Mesendoderm (in vitro differentiated cells): ENCODE results near the gene SYT7.
A peak's percentile ranks its signal among the peaks of the same experiment; 100 is the strongest.

Experiments
- DNase-seq: peaks from one replicate; pipeline ENCODE4 v3.0.0; 2013
- H2AK5ac ChIP-seq: 2 replicates; pipeline ENCODE4 v1.6.1; 2013; ENCODE audit warnings: low read length, inconsistent platforms
- H2BK120ac ChIP-seq: 2 replicates; pipeline ENCODE4 v1.6.1; 2013; ENCODE audit warnings: low read depth, mild to moderate bottlenecking, low read length, moderate library complexity, mixed read lengths
- H2BK15ac ChIP-seq: replicated peaks from 2 replicates; pipeline ENCODE4 v1.6.1; 2013; ENCODE audit warnings: low read depth, mild to moderate bottlenecking, moderate library complexity
- H2BK5ac ChIP-seq: 2 replicates; pipeline ENCODE4 v1.6.1; 2013; ENCODE audit warnings: low read length, inconsistent platforms
- H3K18ac ChIP-seq: 2 replicates; pipeline ENCODE4 v1.6.1; 2013; ENCODE audit warnings: mild to moderate bottlenecking, low read length, mixed read lengths
- H3K23ac ChIP-seq: one replicate; pipeline ENCODE4 v1.6.1; 2013; ENCODE audit warnings: low read length
- H3K27ac ChIP-seq: 2 replicates; pipeline ENCODE4 v1.5.1; 2013; ENCODE audit warnings: low read depth, mild to moderate bottlenecking, inconsistent platforms, low read length, moderate library complexity
- H3K27me3 ChIP-seq: 2 replicates; pipeline ENCODE4 v1.6.1; 2013; ENCODE audit warnings: low read length, control low read depth, mild to moderate bottlenecking, inconsistent platforms; ENCODE audit not compliant: insufficient read depth, poor library complexity
- H3K36me3 ChIP-seq: 2 replicates; pipeline ENCODE4 v1.6.1; 2013; ENCODE audit warnings: low read length, inconsistent platforms; ENCODE audit not compliant: control insufficient read depth, insufficient read depth
- H3K4ac ChIP-seq: one replicate; pipeline ENCODE4 v1.6.1; 2013; ENCODE audit warnings: low read depth, mild to moderate bottlenecking, low read length, moderate library complexity
- H3K4me1 ChIP-seq: 2 replicates; pipeline ENCODE4 v1.6.1; 2013; ENCODE audit warnings: low read depth, low read length, inconsistent platforms; ENCODE audit not compliant: control insufficient read depth
- H3K4me2 ChIP-seq: 2 replicates; pipeline ENCODE4 v1.6.1; 2013; ENCODE audit warnings: low read length
- H3K4me3 ChIP-seq: 2 replicates; pipeline ENCODE4 v1.5.1; 2013; ENCODE audit warnings: mild to moderate bottlenecking, low read length
- H3K56ac ChIP-seq: one replicate; pipeline ENCODE4 v1.6.1; 2013; ENCODE audit warnings: low read length
- H3K79me1 ChIP-seq: 2 replicates; pipeline ENCODE4 v1.6.1; 2013; ENCODE audit warnings: low read length, inconsistent platforms
- H3K79me2 ChIP-seq: 2 replicates; pipeline ENCODE4 v1.6.1; 2013; ENCODE audit warnings: mild to moderate bottlenecking, low read length; ENCODE audit not compliant: control insufficient read depth, insufficient read depth
- H3K9ac ChIP-seq: 2 replicates; pipeline ENCODE4 v1.6.1; 2013; ENCODE audit warnings: low read length, inconsistent platforms
- H4K5ac ChIP-seq: one replicate; pipeline ENCODE4 v1.6.1; 2013; ENCODE audit warnings: low read length
- H4K8ac ChIP-seq: one replicate; pipeline ENCODE4 v1.6.1; 2013; ENCODE audit warnings: low read depth, mild to moderate bottlenecking, control low read depth, low read length, moderate library complexity
- WGBS: extraction: QIAGEN DNeasy Blood & Tissue Kit; methylation state at CpG from one replicate; pipeline ENCODE4 v1.1.7; 2013; ENCODE audit warnings: low lambda C conversion rate, missing lambda C conversion rate; ENCODE audit not compliant: insufficient coverage; ENCODE audit errors: extremely low coverage; 5-methylcytosine and 5-hydroxymethylcytosine counted together

The SYT7 gene

DNA sequence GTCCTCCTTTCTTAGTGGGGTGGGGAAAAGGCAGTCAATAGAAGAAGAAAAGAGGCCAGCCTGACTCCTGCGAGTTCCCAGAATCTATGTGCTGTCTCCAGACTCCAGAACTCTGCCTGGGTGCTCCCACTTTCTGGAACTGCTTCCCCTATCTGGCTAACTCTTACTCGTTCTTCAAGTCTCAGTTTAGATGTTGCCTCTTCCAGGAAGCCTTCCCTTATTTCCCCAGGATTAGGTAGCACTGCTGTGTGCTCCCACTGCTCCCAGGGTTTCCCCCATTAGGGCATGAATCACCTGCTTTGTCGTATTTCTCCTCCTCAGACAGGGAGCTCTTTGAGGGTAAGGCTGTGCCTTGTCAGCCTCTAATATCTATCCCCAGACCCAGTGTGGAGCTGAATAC, 17.5 kb upstream of the SYT7 start:
- no peak overlapping the region for H4K8ac ChIP-seq
- H3K79me2 ChIP-seq: no peaks in the 10 kb centered on the region
- no peak overlapping the region for H2AK5ac ChIP-seq
- no CpG with 5 or more reads among the region's 3 CpGs for WGBS
- H3K4me1 ChIP-seq: peaks cover 10% of the 10 kb centered on the region
- no peak overlapping the region for H2BK120ac ChIP-seq
- H3K27me3 ChIP-seq: no peaks in the 10 kb centered on the region
- no peaks in the 10 kb centered on the region for H3K36me3 ChIP-seq
- H2BK5ac ChIP-seq: no peak overlapping the region
- H3K79me1 ChIP-seq: no peaks in the 10 kb centered on the region
- no peak overlapping the region for H4K5ac ChIP-seq
- no peak overlapping the region for H3K23ac ChIP-seq
- no peak overlapping the region for H3K9ac ChIP-seq
- H3K27ac ChIP-seq: no peak overlapping the region
- H2BK15ac ChIP-seq: no peak overlapping the region
- no peak for DNase-seq
- H3K4me3 ChIP-seq: no peak overlapping the region
- H3K4ac ChIP-seq: no peak overlapping the region
- H3K4me2 ChIP-seq: no peak overlapping the region
- no peak overlapping the region for H3K18ac ChIP-seq
- H3K56ac ChIP-seq: no peak overlapping the region

DNA sequence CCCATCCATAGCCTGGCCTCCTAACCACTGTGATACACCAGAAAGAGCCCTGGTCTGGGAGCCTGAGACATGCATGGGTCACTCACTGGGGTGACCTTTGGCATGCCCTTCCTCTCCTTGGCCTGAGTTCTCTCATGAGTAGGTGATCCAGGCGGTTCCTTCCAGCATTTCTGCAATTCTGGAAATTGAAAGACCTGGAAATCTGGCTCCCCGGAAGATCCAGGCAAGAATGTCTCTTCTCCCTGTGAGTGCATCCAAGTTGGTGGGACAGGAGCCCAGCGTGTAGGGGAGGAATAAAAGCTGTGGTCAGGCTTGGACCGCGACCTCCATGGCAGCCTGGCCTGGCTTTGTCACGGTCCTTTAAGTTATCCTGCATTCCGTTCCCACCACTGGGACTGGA, 16.1 kb upstream of the SYT7 start:
- Histone ChIP-seq H3K4ac (no peak overlapping the region), H4K5ac (no peak overlapping the region), H2AK5ac (no peak overlapping the region), H3K23ac (no peak overlapping the region), H3K4me2 (no peak overlapping the region), H2BK120ac (no peak overlapping the region), H3K56ac (no peak overlapping the region), H2BK5ac (no peak overlapping the region), H3K27ac (no peak overlapping the region), H4K8ac (no peak overlapping the region), H3K9ac (no peak overlapping the region), H3K36me3 (no peaks in the 10 kb centered on the region), H2BK15ac (no peak overlapping the region), H3K79me1 (no peaks in the 10 kb centered on the region), H3K27me3 (no peaks in the 10 kb centered on the region), H3K79me2 (no peaks in the 10 kb centered on the region), H3K18ac (no peak overlapping the region), H3K4me1 (peaks cover 10% of the 10 kb centered on the region), H3K4me3 (no peak overlapping the region)
- no CpG with 5 or more reads among the region's 7 CpGs for WGBS
- no peak for DNase-seq

DNA sequence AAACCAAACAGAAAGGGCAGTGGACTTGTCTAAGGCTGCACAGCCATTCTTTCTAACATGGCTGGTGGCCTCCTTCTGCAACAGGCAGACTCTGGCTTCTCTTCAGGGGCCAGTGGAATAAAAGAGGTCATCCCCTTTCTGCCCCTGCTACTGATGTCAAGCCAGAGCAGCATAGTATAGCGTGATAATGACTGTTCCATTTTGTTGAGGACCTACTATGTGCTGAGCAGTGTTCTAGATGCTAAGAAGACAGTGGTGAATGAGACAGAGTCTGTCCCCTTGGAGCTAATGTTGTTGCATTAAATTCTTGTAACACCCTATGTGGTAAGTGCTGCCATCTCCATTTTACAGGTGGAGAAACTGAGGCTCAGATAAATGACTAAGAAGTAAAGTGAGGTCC, 15.7 kb upstream of the SYT7 start:
- WGBS: no CpG with 5 or more reads among the region's 1 CpG
- Histone ChIP-seq H2BK120ac (no peak overlapping the region), H3K18ac (no peak overlapping the region), H2BK5ac (no peak overlapping the region), H3K27ac (no peak overlapping the region), H3K36me3 (no peaks in the 10 kb centered on the region), H4K8ac (no peak overlapping the region), H2AK5ac (no peak overlapping the region), H3K79me1 (no peaks in the 10 kb centered on the region), H3K4me2 (no peak overlapping the region), H3K56ac (no peak overlapping the region), H4K5ac (no peak overlapping the region), H3K4ac (no peak overlapping the region), H3K4me3 (no peak overlapping the region), H2BK15ac (no peak overlapping the region), H3K79me2 (no peaks in the 10 kb centered on the region), H3K4me1 (peaks cover 10% of the 10 kb centered on the region), H3K27me3 (no peaks in the 10 kb centered on the region), H3K9ac (no peak overlapping the region), H3K23ac (no peak overlapping the region)
- no peak for DNase-seq

DNA sequence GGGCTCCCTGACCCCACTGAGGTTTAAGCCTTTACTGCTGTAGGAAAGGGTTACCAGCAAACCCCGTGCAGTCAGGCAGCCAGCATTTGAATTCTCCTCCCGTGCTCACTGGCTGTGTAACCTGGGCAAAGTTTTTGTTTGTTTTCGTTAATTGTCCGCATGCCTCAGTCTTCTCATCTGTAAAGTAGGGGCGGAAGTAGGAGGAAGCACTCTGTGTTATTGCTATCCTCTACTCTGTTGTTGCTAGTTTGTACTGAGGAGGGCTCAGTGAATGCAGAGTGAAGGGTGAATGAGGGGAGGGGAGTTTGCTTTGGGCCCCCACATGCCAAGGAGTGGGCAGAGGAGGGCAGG, 14.0 kb upstream of the SYT7 start:
- no peaks in the 10 kb centered on the region for H3K79me2 ChIP-seq
- no peak overlapping the region for H2BK5ac ChIP-seq
- no CpG with 5 or more reads among the region's 5 CpGs for WGBS
- no peak overlapping the region for H3K23ac ChIP-seq
- H3K4me1 ChIP-seq: peaks cover 9% of the 10 kb centered on the region
- H3K4me2 ChIP-seq: no peak overlapping the region
- H3K56ac ChIP-seq: peak overlapping the region; percentile 71
- H3K4ac ChIP-seq: no peak overlapping the region
- H3K9ac ChIP-seq: no peak overlapping the region
- no peak overlapping the region for H3K18ac ChIP-seq
- no peak overlapping the region for H3K27ac ChIP-seq
- H4K8ac ChIP-seq: no peak overlapping the region
- H2AK5ac ChIP-seq: peak overlapping the region; percentile 65
- H2BK15ac ChIP-seq: no peak overlapping the region
- no peaks in the 10 kb centered on the region for H3K79me1 ChIP-seq
- H4K5ac ChIP-seq: no peak overlapping the region
- H2BK120ac ChIP-seq: no peak overlapping the region
- H3K27me3 ChIP-seq: no peaks in the 10 kb centered on the region
- no peak overlapping the region for H3K4me3 ChIP-seq
- H3K36me3 ChIP-seq: no peaks in the 10 kb centered on the region
- no peak for DNase-seq

DNA sequence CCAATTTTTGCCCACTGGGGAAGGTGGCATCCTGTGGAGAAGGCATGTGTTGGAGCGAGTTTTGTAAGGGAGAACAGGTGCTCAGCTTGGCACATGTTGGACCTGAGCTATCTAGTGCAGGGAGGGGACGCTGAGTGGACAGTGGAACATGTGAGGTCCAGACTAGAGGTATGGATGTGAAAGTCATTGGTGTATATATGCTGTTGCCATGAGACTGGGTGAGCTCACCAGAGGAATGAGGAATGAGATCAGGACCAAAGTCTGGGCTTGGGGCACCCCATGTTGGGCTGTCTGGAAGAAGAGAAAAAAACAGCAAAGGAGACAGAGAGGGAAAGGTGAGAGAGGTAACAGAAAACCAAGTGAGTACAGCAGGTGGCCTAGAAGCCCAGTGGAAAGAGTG, 12.3 kb upstream of the SYT7 start:
- Histone ChIP-seq H3K9ac (no peak overlapping the region), H3K4me3 (no peak overlapping the region), H3K4me1 (peaks cover 10% of the 10 kb centered on the region), H3K79me1 (no peaks in the 10 kb centered on the region), H3K27me3 (no peaks in the 10 kb centered on the region), H3K56ac (no peak overlapping the region), H3K27ac (no peak overlapping the region), H3K4me2 (no peak overlapping the region), H2BK15ac (no peak overlapping the region), H2AK5ac (no peak overlapping the region), H2BK120ac (no peak overlapping the region), H3K18ac (no peak overlapping the region), H3K36me3 (no peaks in the 10 kb centered on the region), H4K8ac (no peak overlapping the region), H2BK5ac (no peak overlapping the region), H4K5ac (no peak overlapping the region), H3K4ac (no peak overlapping the region), H3K23ac (no peak overlapping the region), H3K79me2 (no peaks in the 10 kb centered on the region)
- no CpG with 5 or more reads among the region's 2 CpGs for WGBS
- DNase-seq: no peak

DNA sequence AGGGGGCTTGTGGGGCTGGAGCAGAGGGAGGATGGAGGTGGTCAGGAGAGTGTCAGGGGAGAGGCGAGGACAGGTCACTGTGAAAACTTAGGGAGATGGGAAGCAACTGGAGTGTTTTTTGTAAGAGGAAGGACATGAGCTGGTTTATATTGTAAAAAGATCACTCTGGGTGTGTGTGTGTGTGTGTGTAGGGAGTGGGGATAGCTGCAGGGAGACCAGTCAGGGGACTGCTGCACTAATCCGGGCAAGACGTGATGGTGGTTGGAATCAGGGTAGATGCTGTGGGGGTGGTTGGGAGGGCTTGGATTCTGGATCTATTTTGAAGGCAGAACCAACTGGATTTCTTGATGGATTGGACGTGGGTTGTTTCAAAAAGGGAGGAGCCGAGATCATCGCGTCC, 11.3 kb upstream of the SYT7 start:
- H3K36me3 ChIP-seq: no peaks in the 10 kb centered on the region
- no peak overlapping the region for H3K56ac ChIP-seq
- H3K4me2 ChIP-seq: no peak overlapping the region
- H2BK5ac ChIP-seq: no peak overlapping the region
- no peak overlapping the region for H3K27ac ChIP-seq
- no peak overlapping the region for H3K4me3 ChIP-seq
- H4K5ac ChIP-seq: no peak overlapping the region
- no peaks in the 10 kb centered on the region for H3K79me1 ChIP-seq
- no peak overlapping the region for H3K18ac ChIP-seq
- H2BK15ac ChIP-seq: no peak overlapping the region
- H3K4ac ChIP-seq: no peak overlapping the region
- no peak overlapping the region for H3K23ac ChIP-seq
- no peak overlapping the region for H2BK120ac ChIP-seq
- no CpG with 5 or more reads among the region's 7 CpGs for WGBS
- no peak for DNase-seq
- peaks cover 11% of the 10 kb centered on the region for H3K4me1 ChIP-seq
- no peak overlapping the region for H4K8ac ChIP-seq
- H2AK5ac ChIP-seq: no peak overlapping the region
- H3K27me3 ChIP-seq: no peaks in the 10 kb centered on the region
- no peaks in the 10 kb centered on the region for H3K79me2 ChIP-seq
- no peak overlapping the region for H3K9ac ChIP-seq
